Stimulated activated CD8-positive, alpha-beta memory T cell treated with anti-CD3 and anti-CD28 coated beads, Interleukin-4, amount 100 ng/mL, for 24 hours (primary cell): ENCODE measurements around the gene MSTO1.
"Not testable (repeated sequence)": the region's sequence is repeated elsewhere in the genome, so short reads cannot be mapped to it uniquely, and the experiment has no call there.

Experiments
- DNase-seq: peaks from one replicate; pipeline ENCODE4 v3.0.0-alpha.2; 2020; ENCODE audit warnings: low read depth

MSTO1 gene

DNA sequence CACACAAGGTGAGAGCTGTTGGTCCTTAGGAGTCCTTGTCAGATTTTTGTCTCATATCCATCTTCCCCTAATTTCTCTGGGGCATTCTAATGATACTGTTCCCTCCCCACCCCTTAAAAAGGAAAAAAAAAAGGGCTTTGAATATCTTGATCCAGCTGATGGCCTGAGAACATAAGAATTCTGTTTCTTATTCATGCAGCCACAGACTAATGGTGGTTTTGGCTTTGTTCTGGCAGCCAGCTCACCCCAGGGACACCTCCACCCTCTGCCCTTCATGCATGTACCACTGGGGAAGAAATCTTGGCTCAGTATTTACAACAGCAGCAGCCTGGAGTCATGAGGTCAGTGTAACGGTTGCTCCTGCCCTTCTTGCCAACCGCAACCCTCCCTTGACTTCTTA lies 3.2 kb downstream of the MSTO1 start:
- DNase-seq = not testable (repeated sequence)

DNA sequence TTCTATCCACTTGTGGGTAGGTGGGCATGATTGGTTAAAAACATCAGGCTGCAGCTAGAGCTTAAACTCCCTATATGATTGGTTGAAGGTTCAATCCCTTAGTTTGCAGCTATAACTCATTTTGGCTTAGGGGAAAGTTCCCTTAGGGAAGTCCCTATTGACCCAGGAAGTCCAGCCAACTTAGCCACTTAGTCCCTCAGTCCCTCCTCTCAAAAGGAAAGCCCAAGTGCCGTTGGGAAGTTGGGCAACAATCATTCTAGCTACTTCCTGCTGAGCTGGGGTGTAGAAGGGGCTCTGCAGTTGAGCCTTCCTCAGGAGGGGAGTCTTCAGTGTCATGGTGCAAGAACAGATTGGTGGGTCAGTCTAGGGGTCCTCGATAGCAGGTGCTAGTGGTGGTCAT lies 12.2 kb downstream of the MSTO1 start:
- DNase-seq = no peak

DNA sequence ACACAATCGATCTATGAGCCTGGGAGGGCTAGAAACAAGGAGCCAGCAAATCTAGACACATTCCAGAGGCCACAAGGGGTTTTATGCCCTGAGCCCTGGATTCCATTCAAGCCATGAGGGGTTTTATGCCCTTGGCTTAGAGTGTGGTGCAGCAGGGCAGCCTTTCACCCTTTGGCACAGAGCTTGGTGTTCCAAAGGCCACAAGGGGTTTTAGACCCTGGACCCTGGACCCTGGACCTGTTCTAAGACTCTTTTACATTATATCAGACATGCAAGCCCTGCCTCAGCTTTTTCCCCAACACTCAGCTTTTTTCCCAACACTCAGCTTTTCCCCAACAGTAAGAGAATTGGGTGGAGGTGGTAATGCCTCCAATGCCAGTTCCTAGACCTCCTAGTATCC lies 13.3 kb downstream of the MSTO1 start:
- no peak for DNase-seq

DNA sequence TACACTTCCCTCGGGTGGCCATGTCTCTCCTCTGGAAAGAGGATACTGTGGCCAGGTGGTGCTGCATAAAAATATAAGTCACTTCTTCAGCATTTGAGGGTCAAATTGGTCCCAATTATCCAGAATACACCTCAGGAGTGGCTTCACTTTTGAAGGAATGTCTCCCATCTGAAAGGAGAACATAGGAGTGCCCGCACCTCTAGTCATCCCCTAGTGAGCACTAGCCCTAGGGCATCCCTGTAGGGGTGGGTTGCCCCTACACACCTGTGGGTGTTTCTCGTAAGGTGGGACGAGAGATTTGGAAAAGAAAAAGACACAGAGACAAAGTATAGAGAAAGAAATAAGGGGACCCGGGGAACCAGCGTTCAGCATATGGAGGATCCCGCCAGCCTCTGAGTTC lies 16.4 kb downstream of the MSTO1 start:
- DNase-seq = not testable (repeated sequence)

DNA sequence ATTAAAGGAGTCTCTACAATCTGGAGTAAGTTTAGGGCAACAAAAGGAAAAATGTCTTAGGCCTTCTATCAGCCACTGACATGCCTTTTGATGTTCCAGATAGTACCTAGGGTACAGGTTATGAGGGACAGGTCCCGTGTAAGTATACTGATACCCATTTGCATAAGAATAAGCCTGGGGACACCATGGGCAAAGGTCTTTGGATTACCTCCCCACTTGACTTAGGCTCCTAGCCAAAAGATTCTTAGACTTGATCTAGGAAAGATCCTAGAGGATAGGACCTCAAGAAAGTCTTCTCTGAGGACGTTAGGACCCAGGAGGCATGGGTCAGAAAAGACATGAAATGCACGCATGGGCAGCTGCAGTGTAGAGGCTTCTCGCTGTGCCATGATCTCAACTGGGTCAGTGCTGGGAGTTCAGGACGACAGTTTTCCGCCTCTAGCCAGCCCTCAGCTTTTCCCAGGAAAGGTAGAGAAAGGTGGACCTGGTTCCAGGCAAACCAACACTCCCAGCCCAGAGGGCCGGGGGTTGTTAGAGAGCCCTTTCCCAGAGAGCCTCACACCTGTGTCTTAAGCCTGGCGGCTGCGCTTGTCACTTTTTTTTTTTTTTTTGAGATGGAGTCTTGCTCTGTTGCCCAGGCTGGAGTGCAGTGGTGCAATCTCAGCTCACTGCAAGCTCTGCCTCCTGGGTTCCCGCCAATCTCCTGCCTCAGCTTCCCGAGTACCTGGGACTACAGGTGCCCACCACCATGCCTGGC lies 26.6 kb downstream of the MSTO1 start:
- DNase-seq = no peak

DNA sequence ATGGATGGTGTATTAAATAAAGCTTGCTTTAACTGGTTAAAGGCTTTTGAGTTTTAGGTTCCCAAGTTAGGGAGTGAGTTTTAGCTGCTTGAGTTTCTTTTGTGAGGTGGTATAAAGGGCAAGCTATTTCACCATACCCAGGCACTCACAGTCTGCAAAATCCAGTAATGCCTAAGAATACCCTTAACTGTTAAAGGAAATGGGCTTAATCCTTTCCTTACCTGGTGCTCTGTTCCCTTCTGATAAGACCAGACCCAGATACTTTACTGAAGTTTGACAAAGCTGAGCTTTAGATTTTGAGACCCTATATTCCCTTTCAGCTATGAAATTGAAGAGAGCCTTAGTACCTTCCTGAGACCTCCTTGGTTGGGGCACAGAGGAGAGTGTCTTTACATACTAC lies 30.3 kb downstream of the MSTO1 start:
- no peak for DNase-seq

DNA sequence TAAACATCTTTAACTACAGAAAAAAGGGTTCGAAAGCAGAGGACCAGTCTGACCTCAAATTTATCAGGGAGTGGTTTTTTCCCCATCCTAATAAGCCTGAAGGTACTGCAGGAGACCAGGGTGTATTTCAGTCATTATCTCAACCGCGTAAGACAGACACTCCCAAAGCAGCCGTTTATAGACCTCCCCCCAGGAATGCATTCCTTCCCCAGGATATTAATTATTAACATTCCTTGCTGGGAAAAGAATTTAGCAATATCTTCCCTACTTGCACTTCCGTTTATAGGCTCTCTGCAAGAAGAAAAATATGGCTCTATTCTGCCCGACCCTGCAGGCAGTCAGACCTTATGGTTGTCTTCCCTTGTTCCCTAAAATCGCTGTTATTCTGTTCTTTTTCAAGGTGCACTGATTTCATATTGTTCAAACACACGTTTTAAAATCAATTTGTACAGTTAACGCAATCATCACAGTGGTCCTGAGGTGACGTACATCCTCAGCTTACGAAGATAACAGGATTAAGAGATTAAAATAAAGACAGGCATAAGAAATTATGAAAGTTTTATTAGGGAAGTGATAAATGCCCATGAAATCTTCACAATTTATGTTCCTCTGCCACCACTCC lies 32.7 kb downstream of the MSTO1 start:
- not testable (repeated sequence) for DNase-seq

DNA sequence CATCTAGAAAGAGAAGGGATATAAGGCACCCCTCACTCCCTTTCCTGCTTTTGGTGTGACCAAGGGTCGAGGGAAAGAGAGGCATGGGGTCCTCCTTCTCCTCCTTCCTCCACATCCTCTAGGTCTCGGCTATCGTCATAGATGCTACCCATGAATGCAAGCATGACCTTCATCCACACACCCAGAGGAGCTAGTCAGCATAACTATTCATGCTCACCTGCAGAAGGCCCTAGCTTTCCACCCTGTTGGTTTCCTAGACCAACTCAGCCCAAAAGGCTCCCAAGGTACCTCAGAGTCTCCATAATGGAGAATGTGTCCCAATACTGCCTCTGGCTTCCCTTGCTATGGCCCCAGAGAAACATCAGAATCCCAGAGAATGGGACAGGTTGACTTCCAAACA lies 33.2 kb downstream of the MSTO1 start:
- no peak for DNase-seq

DNA sequence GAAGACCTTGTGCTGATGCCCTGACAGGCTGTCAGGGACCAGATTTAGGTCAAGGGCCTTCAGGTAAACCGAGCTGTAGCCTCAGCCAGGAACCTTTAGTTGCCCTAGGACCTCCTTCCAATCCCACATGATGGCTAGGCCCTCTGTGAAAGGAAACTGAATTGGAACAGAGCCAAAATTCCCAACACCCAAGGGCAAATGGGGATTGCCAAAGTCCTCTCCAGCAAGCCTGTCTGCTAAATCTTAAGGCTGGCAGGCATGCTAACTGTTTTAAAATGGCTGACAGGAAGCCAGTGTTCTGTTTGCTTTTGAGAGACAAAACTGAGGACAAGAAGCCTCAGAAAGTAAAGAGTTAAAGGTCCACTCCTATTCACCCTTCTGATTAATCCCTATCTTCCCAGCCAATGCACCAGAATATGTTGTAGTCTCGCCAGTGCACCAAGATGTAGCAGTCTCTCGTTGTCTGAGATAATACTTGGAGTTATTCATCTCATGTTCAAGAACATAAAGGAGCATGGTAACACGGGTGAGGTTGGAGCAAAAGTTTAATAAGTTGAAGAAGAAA lies 35.1 kb downstream of the MSTO1 start:
- no peak for DNase-seq

DNA sequence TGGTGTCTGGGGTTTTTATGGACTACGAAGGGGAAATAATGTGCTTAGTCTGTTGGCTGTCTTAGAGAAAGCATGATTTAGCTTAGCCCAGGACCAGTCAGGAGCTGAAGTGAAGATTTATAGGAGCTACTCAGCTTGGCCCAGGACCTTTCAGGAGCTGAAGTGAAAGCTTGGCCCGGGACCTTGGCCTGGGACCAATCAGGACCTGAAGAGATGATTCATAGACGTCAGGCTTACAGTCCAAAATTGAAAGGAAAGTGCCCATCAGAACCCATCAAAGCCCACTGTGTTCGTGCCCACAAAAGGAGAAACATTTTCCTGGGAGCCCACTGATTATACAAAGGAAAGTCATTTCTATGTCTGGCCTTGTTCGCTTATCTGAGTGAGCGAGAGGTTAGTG lies 35.6 kb downstream of the MSTO1 start:
- no peak for DNase-seq

DNA sequence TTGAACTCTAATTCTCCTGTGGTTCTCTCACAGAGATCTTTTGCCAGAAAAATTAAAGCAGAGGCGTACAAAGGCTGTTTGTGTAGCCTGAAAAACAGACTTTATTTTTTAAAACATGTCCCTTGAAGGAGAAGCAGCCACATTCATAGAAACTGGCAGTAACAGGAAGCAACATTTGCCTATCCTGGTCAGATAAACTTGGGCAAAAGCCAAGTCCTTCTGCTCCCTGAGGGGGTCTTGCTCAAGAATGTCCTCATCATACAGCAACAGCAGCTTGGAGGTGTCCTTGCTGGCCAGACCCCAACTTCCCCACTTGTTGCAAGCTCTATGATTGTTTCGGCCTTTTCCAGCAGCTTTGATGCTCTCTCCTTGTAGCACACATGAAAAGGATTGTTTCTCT lies 36.3 kb downstream of the MSTO1 start:
- DNase-seq = no peak

DNA sequence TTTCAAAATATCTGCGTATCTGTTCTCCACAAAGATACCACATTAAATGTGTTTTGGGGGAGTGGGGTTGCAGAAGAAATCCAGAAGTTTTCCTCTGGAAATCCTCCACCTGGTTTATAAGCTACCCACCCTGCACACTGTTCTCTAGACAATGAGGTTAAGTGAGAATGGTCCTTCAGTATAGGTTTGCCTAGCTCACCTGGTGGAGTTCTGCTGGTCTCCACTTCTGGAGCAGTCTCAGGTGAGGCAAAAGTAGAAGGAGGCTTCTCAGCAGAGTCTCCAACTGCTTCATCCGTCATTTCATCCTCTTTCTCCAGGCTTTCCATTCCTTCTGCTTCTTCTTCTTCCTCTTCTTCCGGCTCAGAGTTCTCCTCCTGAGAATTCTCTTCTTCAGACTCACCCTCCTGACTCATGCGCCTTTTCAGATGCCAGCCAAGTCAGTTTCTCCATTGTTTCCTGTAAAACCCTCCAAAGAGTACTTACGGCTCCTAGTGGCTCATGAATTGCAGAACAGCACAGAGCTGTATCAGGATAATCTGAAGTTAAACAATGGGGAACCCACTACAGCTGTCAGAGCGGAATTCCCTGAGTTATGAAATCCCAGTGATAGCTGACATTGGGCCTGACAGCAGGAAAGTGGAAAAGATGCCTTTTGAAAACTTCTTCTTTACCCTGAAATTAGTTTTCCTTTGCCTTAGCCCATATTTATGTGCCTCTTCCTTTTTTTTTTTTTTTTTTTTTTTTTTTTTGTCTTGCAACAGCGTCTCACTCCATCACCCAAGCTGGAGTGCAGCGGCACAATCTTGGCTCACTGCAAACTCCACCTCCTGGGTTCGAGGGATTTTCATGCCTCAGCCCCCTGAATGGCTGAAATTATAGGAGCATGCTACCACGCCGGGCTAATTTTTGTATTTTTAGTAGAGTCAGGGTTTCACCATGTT lies 38.5 kb downstream of the MSTO1 start:
- DNase-seq = no peak

DNA sequence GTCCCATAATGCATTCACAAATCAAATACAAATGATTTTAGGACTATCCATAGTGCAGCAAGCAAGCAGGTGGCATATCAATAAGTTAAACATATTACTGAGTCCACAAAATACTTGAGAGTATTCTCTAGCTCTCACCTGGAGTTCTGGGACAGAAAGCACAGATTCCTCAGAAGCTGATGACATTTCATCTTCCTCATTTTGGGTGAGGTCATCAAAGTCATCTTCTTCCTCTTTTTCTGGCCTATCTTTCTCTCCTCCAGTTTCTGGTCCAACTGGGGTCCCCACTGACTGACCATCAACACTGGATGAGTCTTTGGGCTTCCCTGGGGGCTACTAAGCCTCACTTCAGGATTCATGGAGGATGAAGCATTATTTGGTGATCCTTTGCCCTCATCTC lies 39.7 kb downstream of the MSTO1 start:
- DNase-seq = no peak

DNA sequence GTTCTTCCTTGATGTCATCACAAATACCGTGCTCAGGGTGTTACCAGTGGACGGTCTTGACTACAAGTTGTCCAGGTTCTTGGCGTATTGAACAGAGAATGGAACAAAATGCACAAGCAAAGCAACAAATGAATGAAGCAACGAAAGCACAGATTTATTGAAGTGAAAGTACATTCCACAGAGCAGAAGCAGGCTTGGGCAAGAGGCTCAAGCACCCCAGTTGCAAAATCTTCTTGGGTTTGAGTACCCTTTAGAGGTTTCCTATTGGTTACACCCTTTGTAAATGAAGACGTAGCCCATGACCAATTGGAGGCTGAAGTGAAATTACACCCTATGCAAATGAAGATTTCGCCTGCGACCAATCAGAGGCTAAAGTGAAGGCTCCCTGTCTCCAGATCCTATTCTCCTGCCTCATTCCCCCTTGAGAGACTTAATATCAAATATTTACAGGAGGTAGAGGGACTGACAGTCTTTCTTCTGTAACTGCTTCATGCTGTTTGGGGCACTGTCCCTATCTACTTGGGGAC lies 40.3 kb downstream of the MSTO1 start:
- no peak for DNase-seq

DNA sequence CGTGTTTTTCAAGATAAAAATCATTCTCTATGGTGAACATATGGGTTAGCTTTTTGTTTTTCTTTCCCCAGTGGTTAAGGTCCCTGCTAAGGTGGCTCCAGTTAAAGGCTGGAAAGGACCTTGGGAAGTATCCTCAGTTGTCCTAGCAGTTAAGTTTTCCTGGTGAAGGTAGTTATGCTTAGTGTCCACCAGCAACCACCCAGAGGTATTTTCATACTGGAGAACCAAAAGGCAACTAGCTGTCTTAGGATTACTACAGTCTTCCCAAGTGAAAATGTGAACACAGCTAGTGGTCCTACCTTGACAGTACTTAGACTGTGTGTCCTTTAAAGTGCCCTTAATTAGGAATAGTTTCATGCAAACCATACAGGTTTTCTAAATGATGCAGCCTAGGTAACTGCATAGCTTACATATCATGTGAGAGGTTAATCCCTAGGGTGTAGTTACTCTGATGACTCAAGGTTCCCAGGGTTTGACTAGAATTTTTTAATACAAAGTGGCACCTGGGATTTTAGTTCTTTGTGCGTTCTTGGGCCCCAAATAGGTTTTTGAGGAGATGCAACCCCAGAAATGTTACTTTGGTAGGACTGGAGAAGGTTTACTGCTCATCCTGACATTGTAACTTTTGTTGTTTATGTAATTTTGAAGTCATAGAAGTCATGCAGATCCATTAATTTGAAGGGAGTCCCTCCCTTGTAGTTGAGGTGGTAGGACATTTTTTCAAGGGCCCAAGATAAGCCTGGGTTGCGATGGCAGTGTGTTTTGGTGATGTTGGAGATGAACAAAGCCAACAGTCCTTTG lies 42.0 kb downstream of the MSTO1 start:
- DNase-seq = no peak

DNA sequence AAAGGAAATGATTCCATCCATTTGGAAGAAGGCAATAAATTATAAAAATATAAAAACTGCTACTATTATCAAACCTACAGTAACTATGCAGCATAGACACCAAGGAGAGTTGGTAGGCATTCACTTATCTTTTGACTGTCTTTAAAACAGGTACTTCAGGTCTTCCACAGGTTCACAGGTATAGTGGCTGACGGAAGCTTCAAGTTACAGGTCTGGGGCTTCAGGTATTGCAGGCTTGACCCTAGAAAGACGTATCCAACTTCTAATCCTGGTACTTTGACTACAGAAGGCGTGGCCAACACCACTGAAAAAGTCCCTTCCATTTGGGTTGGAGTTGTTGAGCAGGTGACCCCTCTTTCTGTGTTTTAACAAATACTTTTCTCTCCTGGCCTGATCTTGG lies 42.9 kb downstream of the MSTO1 start:
- DNase-seq = no peak

DNA sequence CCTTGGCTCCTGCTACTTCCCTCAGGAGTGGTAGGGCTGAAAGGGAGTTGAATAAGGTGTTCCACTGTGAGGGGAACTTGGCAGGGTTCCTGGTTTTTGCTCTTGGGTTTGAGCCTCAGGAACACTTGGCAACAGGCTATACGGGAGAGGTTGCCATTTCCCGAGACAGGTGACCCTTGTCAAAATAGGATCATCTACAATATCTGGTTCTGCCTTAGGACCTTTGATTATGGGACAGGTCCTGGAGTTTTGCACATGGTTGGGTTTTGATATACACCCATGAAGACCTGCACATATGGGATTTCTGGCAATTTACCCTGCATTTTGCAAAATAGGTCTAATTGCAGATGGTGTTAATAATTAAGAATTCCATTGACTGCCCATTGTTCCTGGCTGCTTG lies 47.4 kb downstream of the MSTO1 start:
- DNase-seq = no peak

DNA sequence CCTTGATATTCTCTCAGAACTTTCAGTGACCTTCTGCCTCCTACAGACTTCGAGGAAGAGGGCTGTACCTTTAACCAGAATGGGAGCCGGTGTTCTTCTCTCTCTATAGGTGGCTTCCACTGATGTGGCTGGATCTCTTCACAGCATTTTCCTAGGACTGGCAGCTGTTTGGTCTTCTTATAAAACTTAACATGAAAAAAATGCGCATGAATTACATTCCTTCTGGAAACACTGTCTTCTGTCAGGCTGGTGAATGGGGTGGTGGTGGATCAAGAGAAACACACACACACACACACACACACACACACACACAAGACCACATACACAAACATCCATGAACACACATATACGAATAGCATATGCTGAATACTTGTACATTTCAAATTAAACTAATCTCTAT lies 51.2 kb downstream of the MSTO1 start:
- not testable (repeated sequence) for DNase-seq
